VCaP (cell line): ENCODE results near the gene PRDM1.

Experiments used
- H3K27ac ChIP-seq: fragments of 450-650 bp; 2 replicates; pipeline ENCODE4 v1.5.1; 2017
- CTCF ChIP-seq: fragments of 450-650 bp; conservative IDR thresholded peaks from 2 replicates; pipeline ENCODE4 v1.5.1; 2017; ENCODE audit warnings: mild to moderate bottlenecking, moderate library complexity

Gene PRDM1

DNA sequence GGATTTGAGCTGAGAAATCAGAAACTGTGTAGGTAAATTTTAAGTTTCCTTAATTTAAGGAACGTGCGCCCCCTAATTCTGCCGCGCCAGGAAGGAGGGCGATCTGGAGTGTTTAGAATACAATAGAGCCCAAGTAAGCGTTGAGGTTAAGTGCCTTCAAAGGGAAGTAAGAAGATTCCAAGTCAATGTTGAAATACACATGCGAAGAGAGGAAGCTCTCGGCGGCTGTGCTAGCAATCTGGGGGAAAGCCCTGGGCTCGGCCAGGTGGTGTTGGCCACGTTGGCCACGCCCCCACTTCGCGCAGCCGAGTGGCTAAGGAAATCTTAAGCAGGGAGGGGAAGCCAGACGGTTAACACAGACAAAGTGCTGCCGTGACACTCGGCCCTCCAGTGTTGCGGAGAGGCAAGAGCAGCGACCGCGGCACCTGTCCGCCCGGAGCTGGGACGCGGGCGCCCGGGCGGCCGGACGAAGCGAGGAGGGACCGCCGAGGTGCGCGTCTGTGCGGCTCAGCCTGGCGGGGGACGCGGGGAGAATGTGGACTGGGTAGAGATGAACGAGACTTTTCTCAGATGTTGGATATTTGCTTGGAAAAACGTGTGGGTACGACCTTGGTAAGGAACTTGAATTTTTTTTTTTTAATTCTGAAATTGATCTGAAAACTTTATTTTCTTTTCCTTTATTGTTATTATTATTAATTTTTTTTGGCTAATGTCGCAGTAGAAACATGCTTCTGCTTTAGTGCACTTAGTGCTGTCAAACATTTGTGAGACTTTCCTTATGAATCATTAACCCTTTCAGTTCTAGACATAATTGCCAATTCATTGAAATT is at the start of gene PRDM1:
Gene PRDM1 (plus strand): TSS at position 353 of the 830 bp plus-strand sequence. CDS start 218 bp downstream, at position 571.
- TF ChIP-seq CTCF, result peak; percentile 74
- peak within 1 kb of the TSS; percentile 61 for H3K27ac ChIP-seq

- H3K27ac ChIP-seq, result no peak overlapping the region
- no peak for TF ChIP-seq CTCF
These were observed 49.1 kb upstream of the PRDM1 start for GRCh38 chr6:106037060-106037459.

DNA sequence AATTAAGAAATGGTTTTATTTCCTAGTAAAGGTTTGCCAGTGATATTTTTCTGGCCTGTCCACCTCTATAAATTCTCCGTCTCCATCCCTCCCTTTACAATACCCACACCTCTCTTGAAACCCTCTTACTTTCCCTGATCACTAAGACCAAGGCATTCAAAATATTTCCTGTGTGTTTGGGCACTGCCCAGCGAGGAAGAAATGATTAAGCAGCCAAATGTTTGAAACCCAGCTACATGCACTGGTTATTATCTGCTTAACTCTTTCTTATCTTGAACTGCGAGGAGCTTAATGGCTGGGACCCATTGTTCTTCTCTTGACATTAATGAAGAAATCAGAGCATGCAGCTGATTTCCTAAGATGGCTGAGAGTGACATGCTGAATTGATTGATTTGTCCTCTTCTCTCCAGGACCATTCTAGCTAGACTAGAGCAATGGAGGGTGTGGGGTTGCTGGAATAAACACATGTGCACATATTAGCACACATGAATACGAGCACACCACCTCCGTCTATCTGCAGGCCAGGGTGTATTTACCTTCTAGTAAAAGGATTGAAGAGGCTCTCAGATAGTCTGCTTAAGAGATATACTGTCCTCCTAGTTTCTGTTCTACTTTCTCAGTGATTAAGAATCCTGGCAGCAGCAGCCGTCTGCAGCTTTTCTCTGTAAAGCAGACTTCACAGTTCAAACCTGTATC is 46.1 kb upstream of the PRDM1 start:
- TF ChIP-seq CTCF, result no peak
- H3K27ac ChIP-seq, result no peak overlapping the region

GRCh38 chr6:106044151-106044550 is 42.0 kb upstream of the PRDM1 start:
- no peak overlapping the region for H3K27ac ChIP-seq
- no peak for TF ChIP-seq CTCF

- TF ChIP-seq CTCF, result no peak
- H3K27ac ChIP-seq, result no peak overlapping the region
These were observed 41.1 kb upstream of the PRDM1 start for GRCh38 chr6:106045077-106045476.

- no peak overlapping the region for H3K27ac ChIP-seq
- TF ChIP-seq CTCF, result no peak
These were observed 39.9 kb upstream of the PRDM1 start for GRCh38 chr6:106046116-106046853.

- no peak for TF ChIP-seq CTCF
- H3K27ac ChIP-seq, result no peak overlapping the region
These were observed 39.3 kb upstream of the PRDM1 start for GRCh38 chr6:106046854-106047200.
